ENCODE results near the gene AQP12A.
"Not testable (repeated sequence)": the region's sequence is repeated elsewhere in the genome, so short reads cannot be mapped to it uniquely, and the experiment has no call there.

The AQP12A gene

DNA sequence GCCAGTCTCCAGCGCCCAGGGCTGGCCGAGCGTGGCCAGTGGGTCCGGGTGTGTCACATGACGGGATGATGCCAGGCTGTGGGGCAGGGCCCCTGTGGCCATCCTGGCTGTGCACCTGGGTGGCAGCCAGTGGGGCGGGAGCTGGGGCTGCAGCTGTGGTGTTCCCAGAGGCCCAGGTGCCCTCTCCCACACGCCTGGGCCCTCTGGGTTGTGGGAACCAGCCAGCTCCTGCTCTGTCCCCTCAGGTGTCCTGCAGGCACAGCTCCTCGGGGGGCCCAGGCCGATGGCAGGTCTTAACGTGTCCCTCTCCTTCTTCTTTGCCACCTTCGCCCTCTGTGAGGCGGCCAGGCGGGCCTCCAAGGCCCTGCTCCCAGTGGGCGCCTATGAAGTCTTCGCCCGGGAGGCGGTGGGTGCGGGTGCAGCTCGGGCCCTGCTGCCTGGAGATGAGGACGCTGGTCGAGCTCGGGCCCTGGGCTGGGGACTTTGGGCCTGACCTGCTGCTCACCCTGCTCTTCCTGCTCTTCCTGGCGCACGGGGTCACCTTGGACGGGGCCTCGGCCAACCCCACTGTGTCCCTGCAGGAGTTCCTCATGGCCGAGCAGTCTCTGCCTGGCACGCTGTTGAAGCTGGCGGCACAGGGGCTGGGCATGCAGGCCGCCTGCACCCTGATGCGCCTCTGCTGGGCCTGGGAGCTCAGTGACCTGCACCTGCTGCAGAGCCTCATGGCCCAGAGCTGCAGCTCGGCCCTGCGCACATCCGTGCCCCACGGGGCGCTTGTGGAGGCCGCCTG, at the start of gene AQP12A:
Gene AQP12A, plus strand, starts transcription at position 236 of the 790 bp plus-strand sequence. Its CDS starts 48 bp downstream, at position 284.
- DNase-seq, result not testable (repeated sequence)

DNA sequence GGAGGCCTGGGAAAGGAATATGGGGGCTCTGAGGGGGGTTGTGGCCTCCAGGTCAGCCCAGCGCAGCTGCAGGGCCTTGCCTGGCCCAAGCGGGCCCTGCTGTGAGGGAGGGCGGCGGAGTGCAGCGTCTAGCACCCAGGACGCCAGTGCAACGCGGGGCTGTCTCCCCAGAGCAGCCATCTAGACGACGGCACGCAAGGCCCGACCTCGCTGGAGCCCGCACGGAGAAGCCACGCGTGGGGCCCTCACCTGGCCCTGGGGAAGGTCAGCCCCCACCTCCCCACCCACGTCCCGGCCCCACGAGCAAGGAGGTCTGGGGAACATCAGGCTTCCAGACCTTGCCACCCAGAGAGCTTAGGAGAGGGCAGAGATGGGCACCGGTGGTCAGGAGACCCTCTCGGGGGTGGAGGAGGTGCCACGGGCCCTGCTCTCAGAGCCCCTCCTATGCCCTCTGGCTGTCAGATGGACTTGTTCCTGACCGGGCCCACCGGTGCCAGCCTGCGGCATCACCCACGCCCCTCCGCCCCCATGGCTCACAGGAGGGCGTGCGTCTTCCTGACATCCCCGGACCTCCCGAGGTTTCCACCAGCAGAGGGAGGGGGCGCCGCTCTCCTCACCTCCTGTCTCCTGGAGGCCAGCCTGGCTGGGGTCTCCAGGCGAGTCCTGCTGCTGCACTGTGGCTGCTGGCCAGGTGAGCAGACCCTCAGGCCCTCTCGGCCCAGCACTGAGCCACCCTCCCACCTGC, 49.4 kb upstream of the AQP12A start:
- DNase-seq, result no peak

GRCh38 chr2:240642806-240643092, 48.9 kb upstream of the AQP12A start:
- no peak for DNase-seq

DNA sequence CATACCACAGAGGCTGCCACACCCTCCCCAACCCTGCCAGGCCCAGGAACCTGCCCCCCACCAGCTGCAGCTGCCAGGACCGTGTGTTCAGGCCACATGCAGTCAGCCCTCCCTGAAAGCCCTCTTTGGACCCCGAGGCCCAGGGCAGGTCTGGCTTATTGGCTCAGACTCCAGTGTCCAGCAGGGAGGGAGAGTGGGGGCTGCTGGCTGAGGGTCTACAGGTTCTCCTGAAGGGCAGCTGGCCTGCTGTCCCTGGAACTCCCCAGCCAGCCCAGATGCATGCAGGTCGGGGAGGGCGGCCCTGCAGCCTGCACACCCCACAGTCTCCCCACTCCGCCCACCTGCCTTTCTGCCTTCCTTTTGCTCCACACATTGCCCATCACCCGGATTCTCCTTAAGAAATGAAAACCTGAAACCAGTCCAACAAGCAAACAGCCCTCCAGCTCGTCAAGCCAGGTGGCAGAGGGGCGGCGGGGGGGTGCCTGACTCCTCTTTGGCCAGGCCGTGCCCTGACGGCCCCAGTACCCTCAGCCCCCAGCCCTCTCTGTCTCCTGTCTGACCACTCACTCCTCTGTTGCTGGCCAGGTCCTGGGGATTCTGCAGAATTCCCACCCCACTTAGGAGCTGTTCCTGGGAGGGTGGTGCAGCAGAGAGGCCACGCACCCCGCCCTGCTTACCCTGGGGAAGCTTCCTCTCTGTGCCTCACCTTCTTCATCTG, 48.4 kb upstream of the AQP12A start:
- DNase-seq, result no peak

DNA sequence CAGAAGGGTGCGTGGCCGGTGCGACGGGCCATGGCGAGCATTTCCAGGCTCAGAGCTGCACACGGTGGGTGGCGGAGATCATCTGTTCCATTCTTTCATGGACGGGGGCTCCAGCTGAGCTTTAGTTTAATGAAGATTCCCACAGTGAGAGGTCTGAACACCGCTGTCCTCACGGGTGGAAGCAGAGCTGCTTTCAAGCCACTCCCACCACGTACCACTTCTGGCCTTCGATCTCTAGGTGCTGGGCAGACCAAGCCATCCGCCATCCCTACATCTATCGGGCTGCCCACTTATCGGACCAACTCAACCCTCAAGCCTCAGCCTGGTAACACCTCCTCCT, 47.9 kb upstream of the AQP12A start:
- DNase-seq, result no peak

DNA sequence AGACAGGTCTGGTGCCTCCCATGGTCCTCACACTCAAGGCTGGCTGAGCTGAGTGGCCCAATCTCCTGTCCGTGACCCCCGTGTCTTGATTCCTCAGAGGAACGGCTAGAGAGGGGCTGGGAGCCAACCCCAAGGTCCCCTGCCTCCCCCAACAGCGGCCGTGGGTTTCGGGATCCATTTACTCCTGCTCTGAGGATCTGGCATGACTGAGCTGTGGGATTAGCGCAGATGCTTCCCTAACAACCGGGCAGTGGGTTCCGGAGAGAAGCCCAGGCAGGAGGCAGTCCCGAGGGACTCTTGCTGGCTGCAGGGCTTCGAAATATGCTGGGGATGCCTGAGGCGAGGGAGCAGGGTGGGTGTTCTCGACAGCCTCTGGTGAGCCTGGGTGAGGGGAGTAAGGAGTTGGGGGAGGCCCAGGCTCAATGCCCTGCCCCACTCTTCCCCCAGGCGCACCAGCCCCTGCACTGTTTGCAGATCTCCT, 47.5 kb upstream of the AQP12A start:
- no peak for DNase-seq

DNA sequence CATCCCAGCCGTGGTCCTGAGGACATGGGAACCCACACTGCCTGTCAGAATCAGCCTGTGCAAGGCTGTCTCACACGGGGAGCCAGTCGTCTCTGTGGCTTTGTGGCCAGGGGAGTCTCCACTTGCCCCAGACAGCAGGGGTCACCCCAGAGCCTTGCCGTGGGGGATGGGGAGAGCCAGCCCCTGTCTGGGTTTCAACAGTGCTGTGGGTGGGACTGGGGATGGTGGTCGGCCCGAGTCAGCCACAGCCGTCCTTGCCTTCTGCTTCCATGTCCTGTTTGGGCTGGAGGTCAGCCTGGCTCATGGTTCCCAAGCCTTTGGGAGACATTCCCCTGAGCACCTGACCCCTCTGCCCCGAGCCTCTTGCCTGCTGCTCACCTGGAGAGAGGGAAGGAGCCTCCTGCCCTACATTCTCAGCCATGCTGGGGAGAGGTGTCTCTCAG, 46.8 kb upstream of the AQP12A start:
- no peak for DNase-seq

- DNase-seq, result no peak
Observed at GRCh38 chr2:240645346-240645745, 46.3 kb upstream of the AQP12A start.

- DNase-seq, result no peak
Observed at GRCh38 chr2:240645801-240646175, 45.9 kb upstream of the AQP12A start.

GRCh38 chr2:240646176-240646899, 45.3 kb upstream of the AQP12A start:
- no peak for DNase-seq

DNA sequence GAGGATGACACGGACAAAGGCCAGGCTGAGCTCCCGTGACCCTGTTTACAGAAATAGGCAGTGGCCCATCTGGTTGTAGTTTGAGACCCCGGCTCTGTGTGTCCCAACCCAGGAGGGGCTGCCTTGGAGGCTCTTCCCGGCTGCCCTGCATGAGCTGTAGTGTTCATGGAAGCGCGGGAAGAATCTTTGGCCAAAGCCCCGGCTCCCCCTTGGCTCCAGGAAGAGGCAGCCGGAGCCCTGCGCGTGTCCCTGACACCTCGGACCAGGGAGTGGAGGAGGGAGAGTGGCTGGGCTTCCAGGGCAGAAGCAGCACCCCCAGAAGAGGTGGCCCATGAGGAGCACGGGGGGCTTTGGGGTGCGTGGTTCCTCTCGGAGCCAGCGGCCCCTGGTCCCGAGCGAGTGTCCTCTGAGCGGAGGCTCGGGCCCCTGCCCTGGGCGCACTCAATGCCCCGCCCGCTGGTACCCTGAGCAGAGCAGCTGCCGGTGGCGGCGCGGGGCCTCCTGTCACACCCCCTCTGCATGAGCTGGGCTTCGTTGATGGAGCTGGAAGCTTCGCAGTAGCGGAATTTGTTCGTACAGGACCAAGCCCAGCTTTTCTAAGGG, 44.7 kb upstream of the AQP12A start:
- DNase-seq, result no peak

DNA sequence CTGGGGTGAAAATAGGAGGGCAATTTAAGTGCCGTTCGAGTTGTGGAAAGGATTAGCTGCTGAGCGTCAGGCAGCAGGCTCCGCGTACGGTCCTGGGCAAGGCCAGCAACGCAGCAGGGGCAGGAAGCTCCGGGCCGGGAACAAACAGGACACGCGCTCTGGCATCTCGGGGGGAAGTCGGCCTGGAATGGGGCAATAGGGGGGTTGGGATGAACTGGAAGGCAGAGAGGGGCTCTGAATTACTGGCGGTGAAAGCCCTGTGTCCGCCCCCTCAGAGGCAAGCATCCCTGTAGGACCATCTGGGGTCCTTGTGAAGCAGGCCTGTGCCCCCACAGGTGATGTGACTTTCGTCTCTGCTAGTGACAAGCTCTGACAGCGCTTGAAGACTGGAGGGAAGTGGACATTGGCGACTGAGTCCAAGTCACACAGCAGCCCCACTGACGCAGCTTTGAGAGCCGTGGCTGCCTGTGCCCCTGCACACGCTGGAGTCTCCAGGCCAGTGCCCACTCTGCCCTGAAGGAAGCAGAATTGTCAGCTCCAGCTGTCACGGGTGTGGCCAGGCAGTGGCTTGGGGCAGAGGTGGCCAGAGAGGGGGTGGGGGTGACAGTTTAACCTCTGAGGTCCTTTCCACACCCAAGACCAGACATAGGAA, 44.0 kb upstream of the AQP12A start:
- DNase-seq, result no peak

GRCh38 chr2:240648155-240648649, 43.5 kb upstream of the AQP12A start:
- DNase-seq, result no peak

- DNase-seq, result no peak
Observed at GRCh38 chr2:240648650-240649275, 42.9 kb upstream of the AQP12A start.

DNA sequence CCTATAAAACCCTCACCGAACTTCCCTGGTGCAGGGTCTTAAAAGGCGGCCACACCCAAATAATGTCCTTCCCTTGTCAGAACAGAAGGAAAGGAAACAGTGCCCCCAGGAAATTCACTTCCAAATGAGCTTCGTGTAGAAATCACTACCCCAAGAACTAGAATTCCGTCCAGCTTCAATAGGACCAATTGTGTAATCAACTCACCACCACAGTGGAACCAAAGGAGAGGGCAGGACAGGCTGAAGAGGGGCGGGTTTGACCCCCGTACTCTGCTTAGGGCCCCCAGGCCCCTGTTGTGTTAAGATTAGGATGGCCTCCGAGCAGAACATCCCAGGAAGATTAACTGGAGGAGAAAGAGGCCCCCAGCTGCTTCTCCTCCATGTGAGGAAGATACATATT, 42.3 kb upstream of the AQP12A start:
- DNase-seq, result no peak

DNA sequence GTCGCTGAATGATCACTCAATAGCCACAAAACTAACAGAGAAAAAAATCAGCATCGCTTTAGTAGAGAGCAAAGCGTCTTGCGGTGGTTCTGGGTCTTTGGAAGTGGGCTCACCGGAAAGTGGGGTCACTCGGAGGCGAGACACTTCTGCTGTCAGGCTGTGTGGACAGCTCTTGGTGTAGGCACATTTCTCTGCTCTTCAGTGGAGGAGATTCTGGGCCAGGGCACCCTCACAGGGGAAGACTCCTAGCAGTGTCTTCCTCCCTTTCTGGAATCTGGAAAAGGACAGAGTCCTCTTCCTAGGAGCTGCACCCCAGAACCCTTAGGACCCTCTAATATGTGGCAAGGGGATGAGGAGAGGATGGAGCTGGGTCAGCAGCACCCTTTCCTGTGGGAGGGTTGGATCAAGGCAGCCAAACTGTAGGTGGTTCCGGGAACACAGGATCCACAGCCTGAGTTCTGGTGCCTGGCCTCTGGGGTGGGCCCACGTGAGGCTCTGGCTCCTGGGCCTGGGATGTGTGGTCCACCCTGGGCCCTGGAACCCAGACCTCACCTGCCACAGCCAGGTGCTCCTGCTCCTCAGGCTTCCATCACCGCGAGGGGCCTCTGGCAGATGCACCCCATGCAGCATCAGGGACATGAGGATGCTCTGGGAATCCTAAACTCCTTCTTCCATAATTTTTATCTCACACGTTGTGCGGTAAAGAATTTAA, 41.3 kb upstream of the AQP12A start:
- DNase-seq, result no peak

DNA sequence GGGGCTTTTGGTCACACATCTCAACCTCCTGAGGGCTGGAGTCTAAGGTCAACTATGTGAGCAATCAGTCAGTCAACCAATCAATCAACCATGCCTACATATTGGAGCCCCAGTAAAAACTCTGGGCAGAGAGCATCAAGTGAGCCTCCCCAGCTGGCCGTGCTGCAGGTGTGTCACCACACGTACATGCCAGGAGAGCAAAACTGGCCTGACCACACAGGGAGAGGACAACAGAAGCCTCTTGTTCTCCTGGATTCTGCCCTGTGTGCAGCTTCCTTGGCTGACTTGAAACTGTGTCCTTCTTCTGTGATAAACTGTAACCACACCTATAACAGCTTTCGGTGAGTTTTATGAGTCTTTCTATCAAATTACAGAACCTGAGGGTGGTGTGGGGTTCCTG, 40.5 kb upstream of the AQP12A start:
- no peak for DNase-seq

DNA sequence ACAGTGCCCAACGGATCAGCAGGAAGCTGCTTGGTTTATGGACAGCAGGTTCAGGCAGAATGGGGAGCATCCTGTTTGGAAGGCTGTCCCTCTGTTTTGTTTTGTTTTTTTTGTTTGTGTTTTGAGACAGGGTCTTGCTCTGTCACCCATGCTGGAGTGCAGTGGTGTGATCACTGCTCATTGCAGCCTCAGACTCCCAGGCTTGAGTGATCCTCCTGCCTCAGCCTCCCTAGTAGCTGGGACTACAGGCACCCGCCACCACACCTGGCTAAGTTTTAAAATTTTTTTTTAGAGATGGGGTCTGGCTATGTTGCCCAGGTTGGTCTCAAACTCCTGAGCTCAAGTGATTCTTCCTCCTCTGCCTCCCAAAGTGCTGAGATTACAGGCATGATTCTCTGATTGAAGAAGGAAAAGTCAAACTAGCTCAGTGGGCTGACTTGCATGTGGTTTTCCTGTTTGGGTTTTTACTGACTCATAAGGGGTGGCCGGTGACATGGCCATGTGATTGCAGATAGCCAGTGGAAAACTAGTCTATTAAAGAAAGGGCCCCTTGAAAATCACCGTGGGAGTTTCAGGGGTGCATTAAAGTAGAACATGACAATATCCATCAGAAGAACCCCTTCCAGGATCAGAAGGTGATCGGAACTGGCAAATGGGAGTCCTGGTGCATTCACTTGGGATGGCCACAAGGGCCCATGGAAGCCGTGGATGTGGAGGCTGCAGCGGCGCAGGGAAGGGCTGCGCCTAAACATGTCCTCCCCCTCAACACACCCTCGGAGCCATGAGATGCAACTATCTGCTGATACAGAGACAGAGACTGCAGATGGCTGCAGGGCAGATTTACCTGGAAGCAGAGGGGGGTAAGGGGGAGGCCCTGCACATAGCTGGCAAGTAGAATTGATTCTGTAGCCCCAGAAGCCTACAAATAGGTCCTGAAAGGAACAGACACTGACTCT, 35.5 kb upstream of the AQP12A start:
- DNase-seq, result no peak

Measured in anterior cingulate cortex (tissue), 58 donors.